HepG2 (cell line): ENCODE data around the gene CEP135. TPM values are rescaled to one million over a fixed set of nuclear protein-coding genes. Genes with fewer than 3 reads are reported as not detected.

Source experiments
- ATAC-seq: fragments of 200-7000 bp; cut with Tn5 transposase; 3 replicates; pipeline ENCODE4 v1.9.1; 2020; ENCODE audit warnings: mild to moderate bottlenecking, moderate library complexity
- BruUV-seq: library from RNA; stranded (reverse); fragments of 400-500 nt; replicated peaks from 2 replicates; lab custom pipeline; 2021; lab: Mats Ljungman, UMichigan
- CTCF ChIA-PET: fragments of 300-600 bp; formaldehyde crosslinking; extraction: SDS; loops from one replicate; lab custom pipeline; 2021; ENCODE audit warnings: low total read pairs, inconsistent platforms, low intra/inter-chr PET ratio; lab: Yijun Ruan, JAX
- POLR2A ChIA-PET: fragments of 350-600 bp; sonication (Branson Sonifier 250); formaldehyde crosslinking; loops from one replicate; lab custom pipeline; 2020; ENCODE audit warnings: antibody characterized with exemption, inconsistent platforms; lab: Yijun Ruan, JAX
- DNase-seq: peaks from one replicate; pipeline ENCODE4 v3.0.0-alpha.2; 2015; ENCODE audit warnings: low spot score
- FAIRE-seq: peaks from 3 replicates; lab custom pipeline; 2011; peaks lifted over from hg19 to GRCh38; lab: Jason Lieb, UNC
- H2AFZ ChIP-seq: one replicate; pipeline ENCODE4 v1.6.1; 2011; ENCODE audit warnings: low read length, inconsistent platforms
- H3K27ac ChIP-seq: fragments of 300-600 bp; 3 replicates; pipeline ENCODE4 v1.8.0; 2011; ENCODE audit warnings: mixed run types, mild to moderate bottlenecking, mixed read lengths, low read length, inconsistent platforms; ENCODE audit not compliant: insufficient read depth; ENCODE audit errors: extremely low read length
- H3K27me3 ChIP-seq, 2 experiments: fragments of 200-600 bp in 1 of 2; 2 replicates in 1 of 2; 3 replicates in 1 of 2; pipeline versions ENCODE4 v1.6.0 to v1.8.0; 2011; ENCODE audit warnings: low read length in 2 of 2, mild to moderate bottlenecking in 2 of 2, moderate library complexity in 2 of 2, inconsistent platforms in 1 of 2; ENCODE audit not compliant: insufficient read depth in 2 of 2, control insufficient read depth in 1 of 2
- H3K36me3 ChIP-seq, 2 experiments: fragments of 200-600 bp in 1 of 2; replicated peaks in 1 of 2; 2 replicates in 1 of 2; 3 replicates in 1 of 2; pipeline versions ENCODE4 v1.5.1 to v1.8.0; 2011; ENCODE audit warnings: low read length in 2 of 2, inconsistent platforms in 1 of 2; ENCODE audit not compliant: insufficient read depth in 2 of 2, control insufficient read depth in 1 of 2
- H3K4me1 ChIP-seq: 2 replicates; pipeline ENCODE4 v1.5.1; 2012; ENCODE audit warnings: low read length, inconsistent platforms; ENCODE audit not compliant: insufficient read depth
- H3K4me2 ChIP-seq: 2 replicates; pipeline ENCODE4 v1.6.0; 2011; ENCODE audit warnings: low read depth, low read length, inconsistent platforms
- H3K4me3 ChIP-seq, 3 experiments: fragments of 200-600 bp in 1 of 3; sonication (generic), shearing (Covaris generic) in 1 of 3; replicated peaks in 1 of 3; 2 replicates each; pipeline ENCODE4 v1.5.1; 2011 to 2016; ENCODE audit warnings: low read length in 3 of 3, inconsistent platforms in 2 of 3, low read depth in 2 of 3, mild to moderate bottlenecking in 2 of 3, control low read depth in 1 of 3, mixed read lengths in 1 of 3; ENCODE audit not compliant: insufficient read depth in 1 of 3
- H3K79me2 ChIP-seq: one replicate; pipeline ENCODE4 v1.6.1; 2011; ENCODE audit warnings: low read length, inconsistent platforms; ENCODE audit not compliant: insufficient read depth
- H3K9ac ChIP-seq: 2 replicates; pipeline ENCODE4 v1.6.0; 2011; ENCODE audit warnings: mild to moderate bottlenecking, low read depth, low read length, inconsistent platforms; ENCODE audit not compliant: insufficient read depth
- H3K9me3 ChIP-seq: 2 replicates; pipeline ENCODE4 v1.5.1; 2012; ENCODE audit warnings: mild to moderate bottlenecking, low read length
- H4K20me1 ChIP-seq: 2 replicates; pipeline ENCODE4 v1.6.0; 2011; ENCODE audit warnings: inconsistent platforms, mild to moderate bottlenecking, low read length, moderate library complexity; ENCODE audit not compliant: insufficient read depth
- FOXK2 ChIP-seq: fragments of 450-650 bp; IDR thresholded peaks from 2 replicates; pipeline ENCODE4 v1.6.1; 2016
- HOXA7 ChIP-seq: sonication (generic); formaldehyde crosslinking; IDR thresholded peaks from 2 replicates; pipeline ENCODE4 v1.8.1; 2022; ENCODE audit warnings: mild to moderate bottlenecking, missing genetic modification reagents, moderate library complexity
- KMT2A ChIP-seq: sonication (generic); formaldehyde crosslinking; IDR thresholded peaks from 2 replicates; pipeline ENCODE4 v1.4.0; 2020; ENCODE audit warnings: missing genetic modification reagents
- SRSF9 ChIP-seq: fragments of 200-400 bp; formaldehyde crosslinking; IDR thresholded peaks from 2 replicates; pipeline ENCODE4 v1.6.1; 2018; ENCODE audit warnings: borderline replicate concordance, mild to moderate bottlenecking, low read depth, low read length; ENCODE audit not compliant: insufficient read depth, poor library complexity, severe bottlenecking
- STAT6 ChIP-seq: sonication (generic); formaldehyde crosslinking; IDR thresholded peaks from 2 replicates; pipeline ENCODE4 v1.4.0; 2020; ENCODE audit warnings: missing genetic modification reagents, mild to moderate bottlenecking, borderline replicate concordance
- ZNF281 ChIP-seq: sonication (generic); formaldehyde crosslinking; IDR thresholded peaks from 2 replicates; pipeline ENCODE4 v1.4.0; 2020; ENCODE audit warnings: missing genetic modification reagents, borderline replicate concordance
- ZNF367 ChIP-seq: sonication (generic); formaldehyde crosslinking; IDR thresholded peaks from 2 replicates; pipeline ENCODE4 v1.4.0; 2020; ENCODE audit warnings: missing genetic modification reagents, borderline replicate concordance
- ZNF589 ChIP-seq: sonication (generic); formaldehyde crosslinking; conservative IDR thresholded peaks from 2 replicates; pipeline ENCODE4 v1.8.0; 2022; ENCODE audit warnings: mild to moderate bottlenecking, moderate library complexity, missing genetic modification reagents
- ZNF713 ChIP-seq: sonication (generic); formaldehyde crosslinking; IDR thresholded peaks from 2 replicates; pipeline ENCODE4 v1.4.0; 2020; ENCODE audit warnings: mild to moderate bottlenecking, missing genetic modification reagents
- ZNF788 ChIP-seq: sonication (generic); formaldehyde crosslinking; IDR thresholded peaks from 2 replicates; pipeline ENCODE4 v1.5.0; 2020; ENCODE audit warnings: mild to moderate bottlenecking, missing genetic modification reagents, borderline replicate concordance
- WGBS: methylation state at CpG from one replicate; pipeline ENCODE4 v1.1.6; 2017; ENCODE audit warnings: low lambda C conversion rate; 5-methylcytosine and 5-hydroxymethylcytosine counted together
- in situ Hi-C: cut with HindIII; loops from 2 replicates; pipeline ENCODE4 v1.10.0; 2017; ENCODE audit warnings: low pct_unique_long_range_greater_than_20kb; ENCODE audit not compliant: extremely low pct_ligation_motif_present
- intact Hi-C: fragments of 100-400 bp; cut with micrococcal nuclease; formaldehyde crosslinking; loops from one replicate; pipeline ENCODE4 v1.10.0; 2022; ENCODE audit not compliant: unreplicated experiment
- polyA plus RNA-seq, 8 experiments: library from polyadenylated mRNA; depleted of rRNA in 3 of 8; stranded (reverse) in 7 of 8; unstranded in 1 of 8; fragments of >200 nt; fragmentation: Illumina TruSeq in 4 of 8; extraction: Trizol in 4 of 8; gene quantifications; 2 replicates each; pipeline versions ENCODE4 v1.2.1 to v1.2.3, GENCODE V29; 2011 to 2016; ENCODE audit warnings: low read depth in 4 of 8, missing spikeins in 1 of 8, mixed read lengths in 1 of 8; ENCODE audit not compliant: insufficient read depth in 1 of 8
- total RNA-seq, 5 experiments: library from RNA; depleted of rRNA; stranded (reverse); fragments of >200 nt; fragmentation: Illumina TruSeq; extraction: Trizol; gene quantifications; 2 replicates each; pipeline ENCODE4 v1.2.3, GENCODE V29; 2016; ENCODE audit warnings: low read depth in 1 of 5

CEP135 gene
- total and polyA plus RNA-seq, 2 of the 13 experiments (the other 11 are each of a cell fraction or from before 2014, with no cell fraction given), result 1.7 to 8.8 TPM

- TF ChIP-seq ZNF281 (CRISPR knock-in tag) (no peak), KMT2A (CRISPR knock-in tag) (peak; percentile 42; the same call in 1 of the 2 replicates), HOXA7 (CRISPR knock-in tag) (no peak), ZNF367 (no peak)
These were observed 100.1 kb downstream of the CEP135 start (continued) for GRCh38 chr4:56048702-56049431.

GRCh38 chr4:56050625-56051024 is 101.9 kb downstream of the CEP135 start:
- BruUV-seq, result no TSS peak
- no peak for FAIRE-seq
- H3K4me1 ChIP-seq, result peaks cover 28% of the 10 kb centered on the region
- no peak overlapping the region for H3K4me3 ChIP-seq
- no peak overlapping the region for H2AFZ ChIP-seq
- no peaks in the 10 kb centered on the region for H3K9me3 ChIP-seq
- 78% methylated on average over 2 of the region's 2 CpGs for WGBS
- H3K27ac ChIP-seq, result no peak overlapping the region
- H3K79me2 ChIP-seq, result no peaks in the 10 kb centered on the region
- H3K27me3 ChIP-seq, result peaks cover 0 to 3% of the 10 kb centered on the region in 2 experiments; a peak in 1 of 5 replicates
- no peaks in the 10 kb centered on the region for H4K20me1 ChIP-seq
- intact Hi-C loops, result no loop called here
- H3K4me2 ChIP-seq, result peak overlapping the region; percentile 92; the same call in 1 of the 2 replicates
- DNase-seq, result no peak
- in situ Hi-C loops, result no loop called here
- TF ChIP-seq SRSF9 (no peak), ZNF713 (CRISPR knock-in tag) (no peak), ZNF788 (no peak), ZNF589 (CRISPR knock-in tag) (no peak), STAT6 (CRISPR knock-in tag) (no peak), FOXK2 (no peak)
- H3K36me3 ChIP-seq, result no peaks in the 10 kb centered on the region
- ChIA-PET POLR2A (no interaction called here), CTCF (no interaction called here)
- no peak overlapping the region for H3K9ac ChIP-seq
- ATAC-seq, result no peak
